Left cardiac atrium (tissue), 4 donors: ENCODE measurements around the gene NOS2. TPM values are rescaled to one million over a fixed set of nuclear protein-coding genes. Genes with fewer than 3 reads are reported as not detected.
"Not testable (repeated sequence)": the region's sequence is repeated elsewhere in the genome, so short reads cannot be mapped to it uniquely, and the experiment has no call there.

Experiments
- ATAC-seq, 2 donors: fragments of 200-7000 bp; cut with Tn5 transposase; one replicate each; pipeline ENCODE4 v1.9.1; 2020; ENCODE audit warnings: mild to moderate bottlenecking in 2 of 2, moderate library complexity in 2 of 2
- DNase-seq: peaks from one replicate; pipeline ENCODE4 v3.0.0-alpha.2; 2020
- intact Hi-C, 2 donors: fragments of 100-400 bp; cut with DNase I; formaldehyde crosslinking; loops; one replicate each; pipeline versions ENCODE4 v1.14.1 to v1.15.1; 2022 to 2023
- long read RNA-seq: library from polyadenylated mRNA; unstranded; transcript quantifications from one replicate; pipeline ENCODE4 v2.0.0, GENCODE V29; 2021
- total RNA-seq, 2 donors: library from RNA; stranded (reverse); fragmentation: NEBNext Ultra II Directional; extraction: Animal tissue kit (Norgen Biotek cat#: 25700); gene quantifications; one replicate each; pipeline ENCODE4 v1.2.1, GENCODE V29; 2021
- donor health status: DM: no; HTN: yes; CAD: no.
- donor health status: DM: no; HTN: yes; CAD: no; lungs with severe emphysema.
- donor health status: DM: yes; HTN: yes; CAD: no.
- donor health status: Dilated cardiomyopathy.

Gene NOS2
- under 1 TPM in 1 of 2 donors, not detected in 1; 0.05 TPM for total RNA-seq
- long read RNA-seq, result 0 reads

GRCh38 chr17:27800522-27800921 is at the start of gene NOS2:
Gene NOS2 (minus strand): TSS chr17:27800529. CDS start chr17:27798809, 1,720 bp downstream.
- DNase-seq (no peak), ATAC-seq (no peak)
- intact Hi-C loops, result loop anchor here in 1 of 2 donors (10.0 kb wide), 1 partner anchor 444 kb away; no protein-coding TSS in a partner anchor

- no peak for DNase-seq
- intact Hi-C loops, result no loop called here
- ATAC-seq, result no peak
Observed at GRCh38 chr17:27849474-27850185, 49.3 kb upstream of the NOS2 start.

GRCh38 chr17:27848931-27849330 is 48.6 kb upstream of the NOS2 start:
- no peak for DNase-seq

GRCh38 chr17:27846808-27847307 is 46.5 kb upstream of the NOS2 start:
- intact Hi-C loops, result not testable (repeated sequence)

More at GRCh38 chr17:27848931-27849330, 48.6 kb upstream of the NOS2 start:
- ATAC-seq, result no peak
- intact Hi-C loops, result no loop called here

GRCh38 chr17:27846042-27846655 is 45.8 kb upstream of the NOS2 start:
- intact Hi-C loops, result no loop called here
- ATAC-seq, result no peak
- no peak for DNase-seq

More at GRCh38 chr17:27846808-27847307, 46.5 kb upstream of the NOS2 start:
- ATAC-seq, DNase-seq: not testable (repeated sequence)

GRCh38 chr17:27845264-27846041 is 45.1 kb upstream of the NOS2 start:
- DNase-seq (no peak), ATAC-seq (no peak)
- intact Hi-C loops, result no loop called here

GRCh38 chr17:27840688-27841087 is 40.4 kb upstream of the NOS2 start:
- intact Hi-C loops, result no loop called here
- DNase-seq (no peak), ATAC-seq (no peak)

- intact Hi-C loops, ATAC-seq, DNase-seq: not testable (repeated sequence)
Observed at GRCh38 chr17:27840406-27840678, 40.0 kb upstream of the NOS2 start.

GRCh38 chr17:27839571-27840405 is 39.5 kb upstream of the NOS2 start:
- ATAC-seq, intact Hi-C loops, DNase-seq: not testable (repeated sequence)

GRCh38 chr17:27838607-27839006 is 38.3 kb upstream of the NOS2 start:
- intact Hi-C loops, DNase-seq, ATAC-seq: not testable (repeated sequence)

- ATAC-seq, DNase-seq, intact Hi-C loops: not testable (repeated sequence)
Observed at GRCh38 chr17:27837769-27838168, 37.4 kb upstream of the NOS2 start.

GRCh38 chr17:27836651-27837050 is 36.3 kb upstream of the NOS2 start:
- no peak for ATAC-seq
- no peak for DNase-seq

GRCh38 chr17:27834571-27834970 is 34.2 kb upstream of the NOS2 start:
- DNase-seq (no peak), ATAC-seq (no peak)
- intact Hi-C loops, result no loop called here

More at GRCh38 chr17:27836651-27837050, 36.3 kb upstream of the NOS2 start:
- intact Hi-C loops, result no loop called here

GRCh38 chr17:27832831-27833230 is 32.5 kb upstream of the NOS2 start:
- ATAC-seq (no peak), DNase-seq (no peak)
- intact Hi-C loops, result no loop called here

GRCh38 chr17:27829888-27830287 is 29.6 kb upstream of the NOS2 start:
- DNase-seq, intact Hi-C loops, ATAC-seq: not testable (repeated sequence)

- DNase-seq, ATAC-seq, intact Hi-C loops: not testable (repeated sequence)
Observed at GRCh38 chr17:27829143-27829711, 28.9 kb upstream of the NOS2 start.

GRCh38 chr17:27825459-27825858 is 25.1 kb upstream of the NOS2 start:
- intact Hi-C loops, result no loop called here
- no peak for ATAC-seq
- no peak for DNase-seq

GRCh38 chr17:27824745-27825144 is 24.4 kb upstream of the NOS2 start:
- intact Hi-C loops, result no loop called here
- DNase-seq (no peak), ATAC-seq (no peak)
